T-cell (primary cell): ENCODE results near the gene ADRB2. TPM values are rescaled to one million over a fixed set of nuclear protein-coding genes. Genes with fewer than 3 reads are reported as not detected.
A peak's percentile ranks its signal among the peaks of the same experiment; 100 is the strongest.

Experiments
- ATAC-seq, 4 experiments: fragments of 200-7000 bp in 3 of 4; fragments of 150-1000 bp in 1 of 4; cut with Tn5 transposase; replicated peaks in 1 of 4; 1 replicate in 3 of 4; 2 replicates in 1 of 4; pipeline ENCODE4 v1.10.0; 2021; ENCODE audit warnings: moderate library complexity in 3 of 4, mild to moderate bottlenecking in 2 of 4, moderate number of reproducible peaks in 1 of 4
- CTCF ChIA-PET, 2 donors: fragments of 300-600 bp; sonication (Branson Sonifier 250); formaldehyde crosslinking; loops; one replicate each; lab custom pipeline; 2022; ENCODE audit warnings: antibody characterized with exemption in 2 of 2; lab: Charles Lee
- POLR2A ChIA-PET, 2 donors: fragments of 300-600 bp; sonication (Branson Sonifier 250); formaldehyde crosslinking; loops; one replicate each; lab custom pipeline; 2022; ENCODE audit warnings: antibody characterized with exemption in 2 of 2; lab: Charles Lee
- DNase-seq, 35 experiments: peaks; one replicate each; pipeline versions ENCODE4 v3.0.0 to v3.0.0-alpha.2; 2013 to 2023
- H3K27ac ChIP-seq: one replicate; pipeline ENCODE4 v1.5.1; 2013; ENCODE audit warnings: low read length
- H3K27me3 ChIP-seq, 2 experiments: replicated peaks in 1 of 2; 1 replicate in 1 of 2; 2 replicates in 1 of 2; pipeline versions ENCODE4 v1.6.1 to v1.7.0; 2013; ENCODE audit warnings: low read length in 1 of 2, mixed read lengths in 1 of 2; ENCODE audit not compliant: control insufficient read depth in 2 of 2, insufficient read depth in 2 of 2; ENCODE audit errors: extremely low read depth in 1 of 2
- H3K36me3 ChIP-seq, 2 donors: 1 replicate in 1 of 2; 2 replicates in 1 of 2; pipeline versions ENCODE4 v1.6.1 to v1.7.0; 2013; ENCODE audit warnings: low read length in 1 of 2; ENCODE audit not compliant: control insufficient read depth in 2 of 2, insufficient read depth in 1 of 2; ENCODE audit errors: extremely low read depth in 1 of 2
- H3K4me1 ChIP-seq, 2 experiments: 1 replicate in 1 of 2; 2 replicates in 1 of 2; pipeline versions ENCODE4 v1.6.1 to v1.7.0; 2013; ENCODE audit warnings: low read length in 2 of 2, mixed read lengths in 1 of 2; ENCODE audit not compliant: insufficient read depth in 2 of 2, control insufficient read depth in 1 of 2; ENCODE audit errors: extremely low read depth in 1 of 2
- H3K4me3 ChIP-seq, 2 donors: 1 replicate in 1 of 2; 2 replicates in 1 of 2; pipeline versions ENCODE4 v1.5.1 to v1.7.0; 2013; ENCODE audit warnings: mild to moderate bottlenecking in 2 of 2, low read length in 1 of 2, moderate library complexity in 1 of 2; ENCODE audit not compliant: control insufficient read depth in 1 of 2; ENCODE audit errors: extremely low read depth in 1 of 2
- H3K9me3 ChIP-seq: 2 replicates; pipeline ENCODE4 v1.7.0; 2013
- H3K27ac Mint-ChIP-seq, 2 donors: one replicate each; pipeline ENCODE4 v1.8.0; 2020 to 2021; ENCODE audit warnings: mild to moderate bottlenecking in 2 of 2, mixed read lengths in 2 of 2
- H3K27me3 Mint-ChIP-seq, 2 donors: one replicate each; pipeline ENCODE4 v1.8.0; 2021 to 2022; ENCODE audit warnings: mixed read lengths in 2 of 2
- H3K36me3 Mint-ChIP-seq: one replicate; pipeline ENCODE4 v1.8.0; 2021; ENCODE audit warnings: mixed read lengths
- H3K4me1 Mint-ChIP-seq, 3 donors: one replicate each; pipeline ENCODE4 v1.8.0; 2020 to 2022; ENCODE audit warnings: mixed read lengths in 3 of 3, mild to moderate bottlenecking in 1 of 3
- H3K4me3 Mint-ChIP-seq, 3 donors: one replicate each; pipeline ENCODE4 v1.8.0; 2020 to 2022; ENCODE audit warnings: mild to moderate bottlenecking in 3 of 3, mixed read lengths in 3 of 3, moderate library complexity in 3 of 3
- H3K9me3 Mint-ChIP-seq, 3 donors: one replicate each; pipeline ENCODE4 v1.8.0; 2020 to 2022; ENCODE audit warnings: mixed read lengths in 3 of 3
- WGBS: methylation state at CpG from one replicate; pipeline ENCODE4 v1.1.5; 2013; ENCODE audit warnings: missing lambda C conversion rate; ENCODE audit not compliant: insufficient coverage; 5-methylcytosine and 5-hydroxymethylcytosine counted together
- total RNA-seq, 35 experiments: library from RNA in 6 of 35; stranded (reverse) in 6 of 35; fragments of 120-200 nt in 1 of 35; gene quantifications; one replicate each; pipeline versions ENCODE4 v1.2.1 to v1.2.4 and lab custom pipeline; 2013 to 2026

The ADRB2 gene
- total RNA-seq, 5 donors from 2014 or later (not counting 1 experiment from before 2014, with no cell fraction given): 2.3 to 11.3 (median 7.2) TPM

DNA sequence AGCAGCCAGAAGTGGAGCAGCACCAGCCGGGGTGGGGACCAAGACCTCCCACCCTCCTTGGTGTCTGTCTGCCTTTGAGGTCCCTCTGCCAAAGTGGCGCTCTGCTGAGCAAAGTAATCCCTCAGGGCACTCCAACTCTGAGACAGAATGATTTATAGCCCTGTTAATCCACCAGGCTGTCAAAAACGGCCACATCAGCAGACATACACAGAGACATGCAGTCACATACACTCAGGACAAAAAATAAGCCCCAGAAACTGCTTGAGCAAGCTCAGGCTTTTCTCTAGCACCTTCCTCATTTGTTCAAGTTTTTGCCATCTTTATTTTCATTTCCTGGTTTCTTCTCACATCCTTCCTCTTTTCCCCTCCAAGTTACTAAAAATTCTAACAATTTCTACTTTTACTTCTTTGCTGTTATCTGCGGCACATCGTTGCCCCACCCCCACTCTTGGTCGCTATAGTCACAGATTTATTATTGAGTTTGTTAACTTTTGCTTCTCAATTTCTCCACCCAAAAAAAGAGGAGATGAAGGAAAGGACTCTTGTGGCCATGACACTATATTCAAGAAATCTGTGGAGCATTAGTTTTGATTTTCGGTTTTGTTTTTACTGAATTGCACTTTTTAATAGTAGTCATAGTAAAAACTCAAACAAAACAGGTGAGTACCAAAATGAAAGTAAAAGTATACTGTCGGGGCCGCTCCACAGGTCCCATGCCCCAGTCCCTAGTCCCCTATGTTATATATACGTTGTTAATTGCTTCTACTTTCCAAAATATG is 17.4 kb upstream of the ADRB2 start:
- ChIA-PET CTCF (interaction anchor here in 1 of 2 donors (1.5 kb wide), 1 partner anchor 14 kb away, joined by 3 read pairs; no protein-coding TSS in a partner anchor), POLR2A (no interaction called here)
- Histone ChIP-seq H3K4me3 (peak overlapping the region; percentile 49 to 52), H3K27me3 (no peaks in the 10 kb centered on the region), H3K9me3 (no peaks in the 10 kb centered on the region), H3K36me3 (no peaks in the 10 kb centered on the region), H3K27ac (peak overlapping the region; percentile 85), H3K4me1 (peaks cover 13 to 17% of the 10 kb centered on the region in 2 experiments)
- H3K4me1 Mint-ChIP-seq: peaks cover 39 to 53% (median 41%) of the 10 kb centered on the region in 3 donors
- no peaks in the 10 kb centered on the region for H3K36me3 Mint-ChIP-seq
- peak overlapping the region; percentile 95 to 98 for H3K27ac Mint-ChIP-seq
- ATAC-seq (peak; percentile 66 to 87 (median 70)), DNase-seq (peak in 17 of 35 experiments; percentile 7 to 64 (median 25))
- no peaks in the 10 kb centered on the region for H3K9me3 Mint-ChIP-seq
- WGBS: 47% methylated on average over 3 of the region's 10 CpGs
- H3K4me3 Mint-ChIP-seq: peak overlapping the region; percentile 83 to 89 (median 88)
- no peaks in the 10 kb centered on the region for H3K27me3 Mint-ChIP-seq

DNA sequence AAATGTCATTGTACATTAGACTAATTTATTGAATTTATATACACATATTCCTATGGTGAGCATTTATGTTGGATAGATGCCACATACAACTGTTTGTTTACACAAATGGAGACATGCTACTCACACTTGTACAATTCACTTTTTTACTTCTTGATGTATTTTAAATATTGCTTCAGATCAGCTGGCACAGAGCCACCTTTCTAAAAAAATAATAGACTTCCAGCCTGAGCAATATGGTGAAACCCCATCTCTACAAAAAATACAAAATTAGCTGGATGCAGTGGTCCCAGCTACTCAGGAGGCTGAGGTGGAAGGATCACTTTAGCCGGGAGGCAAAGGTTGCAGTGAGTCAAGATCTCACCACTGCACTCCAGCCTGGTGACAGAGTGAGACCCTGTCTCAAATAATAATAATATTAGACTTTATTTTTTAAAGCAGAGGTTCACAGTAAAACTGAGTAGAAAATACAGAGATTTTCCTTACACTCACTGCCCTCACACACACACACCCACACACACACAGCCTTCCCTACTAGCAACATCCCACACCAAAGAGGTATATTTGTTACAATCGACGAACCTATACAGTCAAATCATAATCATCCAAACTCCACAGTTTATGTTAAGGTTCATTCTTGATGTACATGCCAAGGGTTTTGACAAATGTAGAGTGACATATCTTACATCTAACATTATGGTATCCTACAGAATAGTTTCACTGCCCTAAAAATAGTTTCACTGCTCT is 16.5 kb upstream of the ADRB2 start:
- Mint-ChIP-seq H3K4me1 (peaks cover 39 to 53% (median 41%) of the 10 kb centered on the region in 3 donors), H3K27ac (peak overlapping the region; percentile 95 to 98), H3K4me3 (peak overlapping the region; percentile 83 to 89 (median 88)), H3K36me3 (no peaks in the 10 kb centered on the region), H3K27me3 (no peaks in the 10 kb centered on the region), H3K9me3 (no peaks in the 10 kb centered on the region)
- POLR2A ChIA-PET: no interaction called here
- H3K36me3 ChIP-seq: no peaks in the 10 kb centered on the region
- H3K9me3 ChIP-seq: no peaks in the 10 kb centered on the region
- H3K4me3 ChIP-seq: peak overlapping the region; percentile 49 to 52
- DNase-seq (no peak), ATAC-seq (no peak)
- H3K27ac ChIP-seq: peak overlapping the region; percentile 85
- no CpG with 5 or more reads among the region's 3 CpGs for WGBS
- peaks cover 13 to 17% of the 10 kb centered on the region in 2 experiments for H3K4me1 ChIP-seq
- no peaks in the 10 kb centered on the region for H3K27me3 ChIP-seq
- CTCF ChIA-PET: interaction anchor here (1.0 to 1.6 kb wide), 6 partner anchors 11 to 270 kb away, joined by 3 to 7 read pairs (median 4); no protein-coding TSS in a partner anchor

DNA sequence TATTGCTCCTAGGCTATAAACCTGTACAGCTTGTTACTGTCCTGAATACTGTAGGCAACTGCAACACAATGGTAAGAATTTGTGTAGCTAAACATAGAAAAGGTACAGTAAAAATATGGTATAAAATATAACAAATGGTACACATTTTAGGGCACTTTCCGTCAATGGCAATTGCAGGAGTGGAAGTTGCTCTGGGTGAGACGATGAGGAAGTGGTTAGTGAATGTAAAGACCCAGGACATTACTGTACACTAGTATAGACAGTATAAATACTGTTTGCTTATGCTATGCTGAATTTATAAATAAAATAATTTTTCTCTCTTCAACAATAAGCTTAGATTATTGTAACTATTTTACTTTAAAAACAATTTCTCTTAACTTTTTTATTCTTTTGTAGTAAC is 15.6 kb upstream of the ADRB2 start:
- Mint-ChIP-seq H3K9me3 (no peaks in the 10 kb centered on the region), H3K4me1 (peaks cover 39 to 50% (median 41%) of the 10 kb centered on the region in 3 donors), H3K27ac (peak overlapping the region; percentile 95 to 98), H3K4me3 (peak overlapping the region in 2 of 3 donors; percentile 76 to 83), H3K36me3 (no peaks in the 10 kb centered on the region), H3K27me3 (no peaks in the 10 kb centered on the region)
- no peaks in the 10 kb centered on the region for H3K36me3 ChIP-seq
- no peak overlapping the region for H3K27ac ChIP-seq
- H3K4me3 ChIP-seq: no peak overlapping the region
- DNase-seq (no peak), ATAC-seq (no peak)
- no peaks in the 10 kb centered on the region for H3K27me3 ChIP-seq
- ChIA-PET POLR2A (interaction anchor here in 1 of 2 donors (1.1 kb wide), 1 partner anchor 15 kb away, joined by 3 read pairs; the partner anchor contains the start of gene ADRB2), CTCF (interaction anchor here (1.0 to 1.6 kb wide), 5 partner anchors 10 to 269 kb away, joined by 3 to 7 read pairs (median 4); no protein-coding TSS in a partner anchor)
- H3K4me1 ChIP-seq: peaks cover 13 to 17% of the 10 kb centered on the region in 2 experiments
- H3K9me3 ChIP-seq: no peaks in the 10 kb centered on the region
- no CpG with 5 or more reads among the region's 2 CpGs for WGBS

- H3K4me1 Mint-ChIP-seq: peaks cover 39 to 47% (median 41%) of the 10 kb centered on the region in 3 donors
- no peaks in the 10 kb centered on the region for H3K27me3 Mint-ChIP-seq
Observed at GRCh38 chr5:148811756-148812155, 14.7 kb upstream of the ADRB2 start.

DNA sequence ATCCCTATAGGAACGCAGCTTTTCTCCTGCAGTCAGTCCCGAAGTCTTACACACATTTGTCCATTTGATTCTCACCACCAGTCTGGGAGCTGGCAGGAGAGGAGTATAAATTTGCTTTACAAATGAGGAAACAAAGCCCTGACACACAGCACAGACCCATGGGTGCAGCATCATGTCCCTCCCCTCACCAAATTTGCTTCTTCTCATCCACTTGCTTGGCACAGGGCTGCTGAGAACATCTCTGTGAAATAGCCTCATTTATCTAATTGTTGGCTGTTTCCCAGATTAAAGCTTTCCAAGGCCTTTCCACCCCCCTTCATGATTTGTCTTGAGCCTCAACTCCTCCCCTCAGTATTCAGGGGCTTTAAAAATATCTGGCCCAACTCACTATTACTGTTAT is 11.3 kb upstream of the ADRB2 start:
- H3K27ac Mint-ChIP-seq: no peak overlapping the region
- no peaks in the 10 kb centered on the region for H3K27me3 ChIP-seq
- no peak overlapping the region for H3K4me3 ChIP-seq
- H3K27me3 Mint-ChIP-seq: peaks cover 0 to 4% of the 10 kb centered on the region in 2 donors
- H3K4me3 Mint-ChIP-seq: no peak overlapping the region
- H3K36me3 Mint-ChIP-seq: no peaks in the 10 kb centered on the region
- CTCF ChIA-PET: interaction anchor here (0.5 to 0.6 kb wide), 2 partner anchors 142 to 395 kb away, joined by 3 read pairs; no protein-coding TSS in a partner anchor
- DNase-seq (no peak), ATAC-seq (no peak)
- H3K27ac ChIP-seq: no peak overlapping the region
- no peaks in the 10 kb centered on the region for H3K36me3 ChIP-seq
- no peaks in the 10 kb centered on the region for H3K9me3 ChIP-seq
- no peaks in the 10 kb centered on the region for H3K9me3 Mint-ChIP-seq
- no CpG with 5 or more reads among the region's 2 CpGs for WGBS
- peaks cover 17 to 24% (median 18%) of the 10 kb centered on the region in 3 donors for H3K4me1 Mint-ChIP-seq
- POLR2A ChIA-PET: no interaction called here
- H3K4me1 ChIP-seq: peaks cover 5 to 8% of the 10 kb centered on the region in 2 experiments

More at GRCh38 chr5:148811756-148812155, 14.7 kb upstream of the ADRB2 start:
- ChIA-PET POLR2A (interaction anchor here in 1 of 2 donors (0.7 to 1.1 kb wide), 2 partner anchors 14 to 23 kb away, joined by 3 read pairs; partner anchors contain the start of gene ADRB2), CTCF (interaction anchor here (0.5 to 1.6 kb wide), 5 partner anchors 9 to 225 kb away, joined by 3 to 5 read pairs (median 5); no protein-coding TSS in a partner anchor)
- no peaks in the 10 kb centered on the region for H3K36me3 ChIP-seq
- H3K4me1 ChIP-seq: peaks cover 13 to 17% of the 10 kb centered on the region in 2 experiments
- no peak overlapping the region for H3K27ac ChIP-seq
- H3K9me3 ChIP-seq: no peaks in the 10 kb centered on the region
- H3K27me3 ChIP-seq: no peaks in the 10 kb centered on the region
- Mint-ChIP-seq H3K4me3 (no peak overlapping the region), H3K27ac (peak overlapping the region in 1 of 2 donors; percentile 53), H3K9me3 (no peaks in the 10 kb centered on the region), H3K36me3 (no peaks in the 10 kb centered on the region)
- ATAC-seq (no peak), DNase-seq (no peak)
- 67% methylated on average over 1 of the region's 1 CpG for WGBS
- no peak overlapping the region for H3K4me3 ChIP-seq

GRCh38 chr5:148815578-148815977 is 10.8 kb upstream of the ADRB2 start:
- H3K4me3 ChIP-seq: no peak overlapping the region
- ATAC-seq (no peak), DNase-seq (no peak)
- H3K4me1 ChIP-seq: peaks cover under 1 to 3% of the 10 kb centered on the region in 2 experiments
- H3K9me3 ChIP-seq: no peaks in the 10 kb centered on the region
- POLR2A ChIA-PET: interaction anchor here (0.5 to 0.7 kb wide), 2 partner anchors 10 to 421 kb away, joined by 3 to 4 read pairs; no protein-coding TSS in a partner anchor
- no peaks in the 10 kb centered on the region for H3K36me3 ChIP-seq
- H3K27me3 Mint-ChIP-seq: peaks cover 0 to 4% of the 10 kb centered on the region in 2 donors
- H3K27ac Mint-ChIP-seq: no peak overlapping the region
- no peaks in the 10 kb centered on the region for H3K9me3 Mint-ChIP-seq
- peaks cover 12 to 21% (median 14%) of the 10 kb centered on the region in 3 donors for H3K4me1 Mint-ChIP-seq
- H3K4me3 Mint-ChIP-seq: no peak overlapping the region
- CTCF ChIA-PET: interaction anchor here (0.5 to 0.6 kb wide), 4 partner anchors 12 to 395 kb away, joined by 3 to 4 read pairs (median 3); no protein-coding TSS in a partner anchor
- no peaks in the 10 kb centered on the region for H3K27me3 ChIP-seq
- no peak overlapping the region for H3K27ac ChIP-seq
- H3K36me3 Mint-ChIP-seq: no peaks in the 10 kb centered on the region
